ENCODE results near the gene SIGLEC12.
"Not testable (repeated sequence)": the region's sequence is repeated elsewhere in the genome, so short reads cannot be mapped to it uniquely, and the experiment has no call there.

Gene SIGLEC12

DNA sequence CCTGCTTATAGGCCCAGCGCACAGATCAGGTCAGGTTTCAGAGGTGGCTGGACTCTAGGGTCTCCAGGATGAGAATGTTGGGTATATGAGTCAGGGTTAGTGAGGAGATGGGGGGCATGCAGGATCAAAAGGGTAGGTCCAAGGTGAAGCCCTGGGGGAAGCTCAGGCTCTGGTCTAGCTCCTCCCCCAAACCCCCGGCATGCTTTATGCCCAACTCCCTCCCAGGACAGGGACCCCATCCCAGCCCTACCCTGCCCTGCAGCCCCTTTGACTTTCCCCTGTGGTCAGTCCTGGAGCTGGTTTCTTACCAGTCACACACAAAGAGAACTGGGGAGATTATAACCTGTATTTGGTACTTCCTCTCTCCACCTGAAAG, 33.1 kb downstream of the SIGLEC12 start:
- POLR2A ChIA-PET = no interaction called here
- DNase-seq = no peak
- WGBS (ENCODE audit: insufficient coverage) = 100% methylated on average over 1 of the region's 2 CpGs

DNA sequence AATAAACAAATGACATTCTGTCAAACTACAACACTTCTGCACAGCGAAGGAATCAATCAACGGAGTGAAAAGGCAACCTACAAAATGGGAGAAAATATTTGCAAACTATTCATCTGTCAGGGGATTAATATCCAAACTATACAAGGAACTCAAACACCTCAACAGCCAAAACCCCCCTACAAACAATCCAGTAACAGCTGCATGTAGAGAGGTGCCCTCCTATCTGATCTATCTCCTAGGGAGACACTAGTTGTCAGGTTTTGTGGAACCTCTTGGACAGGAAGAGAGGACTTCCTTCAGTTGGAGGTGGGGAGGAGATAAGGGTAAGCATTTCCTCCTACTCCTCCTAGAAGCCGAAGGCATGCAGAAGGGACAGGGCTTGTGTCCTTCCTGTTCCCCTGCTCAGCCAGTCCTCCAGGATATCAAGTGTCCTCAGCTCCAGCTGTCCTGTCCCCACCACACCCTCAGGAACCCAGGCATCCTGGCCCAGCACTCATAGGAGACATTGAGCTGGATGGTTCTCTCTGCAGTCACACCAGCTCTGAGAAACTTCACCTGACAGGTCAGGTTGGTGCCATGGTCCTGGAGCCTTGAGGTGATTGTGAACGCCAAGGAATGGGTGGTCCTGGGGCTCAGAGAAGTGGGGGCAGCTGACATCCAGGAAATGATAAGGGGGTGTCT, 33.6 kb downstream of the SIGLEC12 start:
- CTCF ChIA-PET = interaction anchor here (0.6 to 1.9 kb wide), 12 partner anchors 12 to 304 kb away, joined by 3 to 8 read pairs (median 3); no protein-coding TSS in a partner anchor
- POLR2A ChIA-PET = interaction anchor here (0.8 kb wide), 1 partner anchor 120 kb away, joined by 4 read pairs; no protein-coding TSS in a partner anchor
- Histone ChIP-seq H3K9me3 (ENCODE audit: control extremely low read depth in 1 of 5, control insufficient read depth in 4 of 5, insufficient read depth in 2 of 5, low read depth in 1 of 5, low read length in 4 of 5) (no peaks in the 10 kb centered on the region), H3K4me3 (ENCODE audit: control insufficient read depth in 1 of 7, extremely low read depth in 1 of 7, insufficient read depth in 4 of 7, low read depth in 2 of 7, low read length in 6 of 7) (peak overlapping the region in 3 of 7 experiments; percentile 22 to 57 (median 43)), H3K27ac (ENCODE audit: insufficient read depth in 1 of 2, low read depth in 1 of 2, low read length in 2 of 2, poor library complexity in 1 of 2, severe bottlenecking in 2 of 2) (peak overlapping the region in 1 of 2 experiments; percentile 66), H3K27me3 (replicated peaks in 2 of 5; ENCODE audit: control insufficient read depth in 4 of 5, insufficient read depth in 5 of 5, low read length in 4 of 5) (no peaks in the 10 kb centered on the region), H3K4me1 (ENCODE audit: control extremely low read depth in 1 of 4, control insufficient read depth in 4 of 4, insufficient read depth in 4 of 4, low read length in 3 of 4) (peaks cover 16 to 50% (median 28%) of the 10 kb centered on the region in 4 experiments), H3K36me3 (ENCODE audit: control insufficient read depth in 4 of 4, insufficient read depth in 4 of 4, low read length in 3 of 4) (no peaks in the 10 kb centered on the region)
- peak; percentile 19 to 34 (median 19) for DNase-seq
- WGBS (ENCODE audit: insufficient coverage) = 32% methylated on average over 2 of the region's 4 CpGs

More for the DNA sequence above, 33.1 kb downstream of the SIGLEC12 start:
- Histone ChIP-seq H3K27me3 (replicated peaks in 2 of 5; ENCODE audit: control insufficient read depth in 4 of 5, insufficient read depth in 5 of 5, low read length in 4 of 5) (peaks cover 0 to 1% (median 0%) of the 10 kb centered on the region in 5 experiments), H3K4me1 (ENCODE audit: control extremely low read depth in 1 of 4, control insufficient read depth in 4 of 4, insufficient read depth in 4 of 4, low read length in 3 of 4) (peaks cover 16 to 48% (median 25%) of the 10 kb centered on the region in 4 experiments), H3K9me3 (ENCODE audit: control extremely low read depth in 1 of 5, control insufficient read depth in 4 of 5, insufficient read depth in 2 of 5, low read depth in 1 of 5, low read length in 4 of 5) (no peaks in the 10 kb centered on the region), H3K27ac (ENCODE audit: insufficient read depth in 1 of 2, low read depth in 1 of 2, low read length in 2 of 2, poor library complexity in 1 of 2, severe bottlenecking in 2 of 2) (peak overlapping the region in 1 of 2 experiments; percentile 66), H3K36me3 (ENCODE audit: control insufficient read depth in 4 of 4, insufficient read depth in 4 of 4, low read length in 3 of 4) (no peaks in the 10 kb centered on the region), H3K4me3 (ENCODE audit: control insufficient read depth in 1 of 7, extremely low read depth in 1 of 7, insufficient read depth in 4 of 7, low read depth in 2 of 7, low read length in 6 of 7) (peak overlapping the region in 2 of 7 experiments; percentile 43 to 57)
- CTCF ChIA-PET = interaction anchor here (0.6 to 1.9 kb wide), 10 partner anchors 11 to 184 kb away, joined by 3 to 8 read pairs (median 4); no protein-coding TSS in a partner anchor

GRCh38 chr19:51466723-51467122, 34.9 kb downstream of the SIGLEC12 start:
- Histone ChIP-seq H3K27me3 (replicated peaks in 2 of 5; ENCODE audit: control insufficient read depth in 4 of 5, insufficient read depth in 5 of 5, low read length in 4 of 5) (no peaks in the 10 kb centered on the region), H3K36me3 (ENCODE audit: control insufficient read depth in 4 of 4, insufficient read depth in 4 of 4, low read length in 3 of 4) (no peaks in the 10 kb centered on the region), H3K27ac (ENCODE audit: insufficient read depth in 1 of 2, low read depth in 1 of 2, low read length in 2 of 2, poor library complexity in 1 of 2, severe bottlenecking in 2 of 2) (peak overlapping the region in 1 of 2 experiments; percentile 54), H3K9me3 (ENCODE audit: control extremely low read depth in 1 of 5, control insufficient read depth in 4 of 5, insufficient read depth in 2 of 5, low read depth in 1 of 5, low read length in 4 of 5) (no peaks in the 10 kb centered on the region), H3K4me1 (ENCODE audit: control extremely low read depth in 1 of 4, control insufficient read depth in 4 of 4, insufficient read depth in 4 of 4, low read length in 3 of 4) (peaks cover 16 to 62% (median 35%) of the 10 kb centered on the region in 4 experiments), H3K4me3 (ENCODE audit: control insufficient read depth in 1 of 7, extremely low read depth in 1 of 7, insufficient read depth in 4 of 7, low read depth in 2 of 7, low read length in 6 of 7) (no peak overlapping the region)
- no peak for DNase-seq
- ChIA-PET POLR2A (no interaction called here), CTCF (interaction anchor here (0.6 to 1.9 kb wide), 8 partner anchors 9 to 190 kb away, joined by 3 to 8 read pairs (median 4); no protein-coding TSS in a partner anchor)
- WGBS (ENCODE audit: insufficient coverage) = 100% methylated on average over 2 of the region's 3 CpGs

GRCh38 chr19:51463976-51464581, 37.5 kb downstream of the SIGLEC12 start:
- H3K27ac ChIP-seq (ENCODE audit: insufficient read depth in 1 of 2, low read depth in 1 of 2, low read length in 2 of 2, poor library complexity in 1 of 2, severe bottlenecking in 2 of 2); H3K9me3 ChIP-seq (ENCODE audit: control extremely low read depth in 1 of 5, control insufficient read depth in 4 of 5, insufficient read depth in 2 of 5, low read depth in 1 of 5, low read length in 4 of 5); POLR2A ChIA-PET; H3K36me3 ChIP-seq (ENCODE audit: control insufficient read depth in 4 of 4, insufficient read depth in 4 of 4, low read length in 3 of 4); CTCF ChIA-PET; H3K27me3 ChIP-seq (replicated peaks in 2 of 5; ENCODE audit: control insufficient read depth in 4 of 5, insufficient read depth in 5 of 5, low read length in 4 of 5): not testable (repeated sequence)
- 20% methylated on average over 9 of the region's 33 CpGs for WGBS (ENCODE audit: insufficient coverage)
- peak in 1 of 3 donors; percentile 26 for DNase-seq
- Histone ChIP-seq H3K4me1 (ENCODE audit: control extremely low read depth in 1 of 4, control insufficient read depth in 4 of 4, insufficient read depth in 4 of 4, low read length in 3 of 4) (peaks cover 20 to 71% (median 53%) of the 10 kb centered on the region in 4 experiments), H3K4me3 (ENCODE audit: control insufficient read depth in 1 of 7, extremely low read depth in 1 of 7, insufficient read depth in 4 of 7, low read depth in 2 of 7, low read length in 6 of 7) (peak overlapping the region in 4 of 7 experiments; percentile 20 to 38 (median 26))

- Histone ChIP-seq H3K9me3 (ENCODE audit: control extremely low read depth in 1 of 5, control insufficient read depth in 4 of 5, insufficient read depth in 2 of 5, low read depth in 1 of 5, low read length in 4 of 5) (no peaks in the 10 kb centered on the region), H3K4me1 (ENCODE audit: control extremely low read depth in 1 of 4, control insufficient read depth in 4 of 4, insufficient read depth in 4 of 4, low read length in 3 of 4) (peaks cover 17 to 67% (median 44%) of the 10 kb centered on the region in 4 experiments), H3K36me3 (ENCODE audit: control insufficient read depth in 4 of 4, insufficient read depth in 4 of 4, low read length in 3 of 4) (no peaks in the 10 kb centered on the region), H3K27ac (ENCODE audit: insufficient read depth in 1 of 2, low read depth in 1 of 2, low read length in 2 of 2, poor library complexity in 1 of 2, severe bottlenecking in 2 of 2) (no peak overlapping the region), H3K27me3 (replicated peaks in 2 of 5; ENCODE audit: control insufficient read depth in 4 of 5, insufficient read depth in 5 of 5, low read length in 4 of 5) (no peaks in the 10 kb centered on the region), H3K4me3 (ENCODE audit: control insufficient read depth in 1 of 7, extremely low read depth in 1 of 7, insufficient read depth in 4 of 7, low read depth in 2 of 7, low read length in 6 of 7) (no peak overlapping the region)
- ChIA-PET CTCF (interaction anchor here (1.2 to 3.8 kb wide), 4 partner anchors 10 to 53 kb away, joined by 3 to 26 read pairs (median 8); no protein-coding TSS in a partner anchor), POLR2A (no interaction called here)
- 95% methylated on average over 10 of the region's 10 CpGs for WGBS (ENCODE audit: insufficient coverage)
- no peak for DNase-seq
Observed at GRCh38 chr19:51462681-51463080, 38.9 kb downstream of the SIGLEC12 start.

GRCh38 chr19:51462276-51462675, 39.3 kb downstream of the SIGLEC12 start:
- Histone ChIP-seq H3K27me3 (replicated peaks in 2 of 5; ENCODE audit: control insufficient read depth in 4 of 5, insufficient read depth in 5 of 5, low read length in 4 of 5) (no peaks in the 10 kb centered on the region), H3K27ac (ENCODE audit: insufficient read depth in 1 of 2, low read depth in 1 of 2, low read length in 2 of 2, poor library complexity in 1 of 2, severe bottlenecking in 2 of 2) (no peak overlapping the region), H3K9me3 (ENCODE audit: control extremely low read depth in 1 of 5, control insufficient read depth in 4 of 5, insufficient read depth in 2 of 5, low read depth in 1 of 5, low read length in 4 of 5) (no peaks in the 10 kb centered on the region), H3K4me3 (ENCODE audit: control insufficient read depth in 1 of 7, extremely low read depth in 1 of 7, insufficient read depth in 4 of 7, low read depth in 2 of 7, low read length in 6 of 7) (no peak overlapping the region), H3K36me3 (ENCODE audit: control insufficient read depth in 4 of 4, insufficient read depth in 4 of 4, low read length in 3 of 4) (no peaks in the 10 kb centered on the region), H3K4me1 (ENCODE audit: control extremely low read depth in 1 of 4, control insufficient read depth in 4 of 4, insufficient read depth in 4 of 4, low read length in 3 of 4) (peaks cover 13 to 66% (median 41%) of the 10 kb centered on the region in 4 experiments)
- CTCF ChIA-PET = interaction anchor here (1.2 to 3.8 kb wide), 4 partner anchors 10 to 53 kb away, joined by 3 to 26 read pairs (median 8); no protein-coding TSS in a partner anchor
- POLR2A ChIA-PET = no interaction called here
- DNase-seq = peak in 1 of 3 donors; percentile 19
- 100% methylated on average over 3 of the region's 7 CpGs for WGBS (ENCODE audit: insufficient coverage)

Data from common myeloid progenitor, CD34-positive (primary cell).